Panc1 (cell line): ENCODE results near the gene FRMD8. TPM values are rescaled to one million over a fixed set of nuclear protein-coding genes. Genes with fewer than 3 reads are reported as not detected.

Source experiments
- ATAC-seq: fragments of 200-7000 bp; cut with Tn5 transposase; 2 replicates; pipeline ENCODE4 v1.9.1; 2020; ENCODE audit warnings: mild to moderate bottlenecking, moderate library complexity
- BruUV-seq: library from RNA; stranded (reverse); fragments of 400-500 nt; replicated peaks from 2 replicates; lab custom pipeline; 2021; lab: Mats Ljungman, UMichigan
- CTCF ChIA-PET: fragments of 300-600 bp; sonication (Branson Sonifier 250); formaldehyde crosslinking; loops from one replicate; lab custom pipeline; 2022; ENCODE audit warnings: antibody characterized with exemption; lab: Charles Lee
- POLR2A ChIA-PET: fragments of 300-600 bp; sonication (Branson Sonifier 250); formaldehyde crosslinking; loops from one replicate; lab custom pipeline; 2022; ENCODE audit warnings: antibody characterized with exemption; lab: Charles Lee
- DNase-seq: peaks from one replicate; pipeline ENCODE4 v3.0.0-alpha.2; 2010; ENCODE audit warnings: low read depth, low spot score
- H3K27ac ChIP-seq: 2 replicates; pipeline ENCODE4 v1.5.1; 2011; ENCODE audit warnings: mild to moderate bottlenecking, low read length, inconsistent platforms
- H3K27me3 ChIP-seq: fragments of 200-500 bp; sonication (Bioruptor generic); 2 replicates; pipeline ENCODE4 v1.6.0; 2014; ENCODE audit warnings: low read length, inconsistent platforms; ENCODE audit not compliant: control insufficient read depth, insufficient read depth
- H3K36me3 ChIP-seq: fragments of 200-500 bp; sonication (Bioruptor generic); 2 replicates; pipeline ENCODE4 v1.5.1; 2014; ENCODE audit warnings: inconsistent platforms, mild to moderate bottlenecking, low read length, moderate library complexity; ENCODE audit not compliant: control insufficient read depth, insufficient read depth
- H3K4me1 ChIP-seq: 2 replicates; pipeline ENCODE4 v1.5.1; 2011; ENCODE audit warnings: inconsistent platforms, mild to moderate bottlenecking, low read length, moderate library complexity; ENCODE audit not compliant: control insufficient read depth, insufficient read depth
- H3K4me3 ChIP-seq, 2 experiments: 2 replicates each; pipeline ENCODE4 v1.5.1; 2011 to 2012; ENCODE audit warnings: low read depth in 2 of 2, low read length in 2 of 2, mild to moderate bottlenecking in 2 of 2, inconsistent platforms in 1 of 2, moderate library complexity in 1 of 2
- H3K9me3 ChIP-seq: fragments of 200-500 bp; sonication (Bioruptor generic); 2 replicates; pipeline ENCODE4 v1.5.1; 2014; ENCODE audit warnings: low read depth, mild to moderate bottlenecking, inconsistent platforms, low read length, moderate library complexity; ENCODE audit not compliant: control insufficient read depth, insufficient read depth
- POLR2AphosphoS5 ChIP-seq: IDR thresholded peaks from 2 replicates; pipeline ENCODE4 v1.6.1; 2012; ENCODE audit warnings: mild to moderate bottlenecking, low read depth, low read length, moderate library complexity
- SIN3A ChIP-seq: IDR thresholded peaks from 2 replicates; pipeline ENCODE4 v1.6.1; 2012; ENCODE audit warnings: low read depth, mild to moderate bottlenecking, low read length, moderate library complexity, borderline replicate concordance; ENCODE audit not compliant: insufficient read depth
- TCF7L2 ChIP-seq: IDR thresholded peaks from 2 replicates; pipeline ENCODE4 v1.6.1; 2011; ENCODE audit warnings: mild to moderate bottlenecking, low read depth, low read length, inconsistent platforms
- in situ Hi-C: cut with HindIII; loops from 2 replicates; pipeline ENCODE4 v1.10.0; 2016; ENCODE audit warnings: low sequenced_read_pairs, low pct_unique_long_range_greater_than_20kb
- intact Hi-C: fragments of 100-400 bp; cut with micrococcal nuclease; formaldehyde crosslinking; loops from one replicate; pipeline ENCODE4 v1.10.0; 2022; ENCODE audit not compliant: unreplicated experiment
- total RNA-seq: library from RNA; stranded (reverse); gene quantifications from one replicate; pipeline ENCODE4 v1.2.1, GENCODE V29; 2021; ENCODE audit not compliant: unreplicated experiment
- TF ChIP-seq, protein P1 (sequence below), 2 experiments: IDR thresholded peaks; 2 replicates each; pipeline ENCODE4 v1.6.1; 2011 to 2012; ENCODE audit warnings: low read depth in 2 of 2, control low read depth in 1 of 2, low read length in 1 of 2, mild to moderate bottlenecking in 1 of 2, moderate library complexity in 1 of 2; ENCODE audit not compliant: insufficient read depth in 1 of 2
- TF ChIP-seq, protein P2 (sequence below): fragments of 450-650 bp; IDR thresholded peaks from 2 replicates; pipeline ENCODE4 v1.5.1; 2017; ENCODE audit warnings: mild to moderate bottlenecking

FRMD8 gene
- total RNA-seq, 1 experiment from 2014 or later, result 85.8 TPM

DNA sequence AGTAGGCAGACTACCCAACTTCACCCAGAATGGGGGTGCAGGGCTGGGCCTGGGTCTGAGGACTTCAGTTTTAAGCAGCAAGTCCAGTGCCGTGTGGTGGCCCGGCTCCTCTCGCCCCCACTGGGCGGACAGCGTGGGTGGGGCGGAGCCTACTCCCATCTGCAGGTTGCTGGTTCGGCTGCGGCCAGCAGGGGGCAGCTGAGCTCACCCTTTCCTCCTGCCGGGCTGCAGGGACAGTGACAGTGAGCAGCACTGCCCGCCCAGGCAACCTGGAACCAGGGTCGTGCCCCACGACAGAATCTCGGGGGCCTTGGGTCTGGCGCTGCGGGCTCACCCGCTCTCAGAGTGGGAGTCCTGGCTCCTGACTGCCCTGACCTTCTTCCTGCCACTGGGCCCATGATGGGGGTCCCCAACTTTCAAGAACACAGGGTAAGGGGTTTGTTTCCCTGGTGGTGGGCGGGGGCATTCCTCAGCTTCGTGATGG, 29.9 kb downstream of the FRMD8 start:
- no peaks in the 10 kb centered on the region for H3K36me3 ChIP-seq

DNA sequence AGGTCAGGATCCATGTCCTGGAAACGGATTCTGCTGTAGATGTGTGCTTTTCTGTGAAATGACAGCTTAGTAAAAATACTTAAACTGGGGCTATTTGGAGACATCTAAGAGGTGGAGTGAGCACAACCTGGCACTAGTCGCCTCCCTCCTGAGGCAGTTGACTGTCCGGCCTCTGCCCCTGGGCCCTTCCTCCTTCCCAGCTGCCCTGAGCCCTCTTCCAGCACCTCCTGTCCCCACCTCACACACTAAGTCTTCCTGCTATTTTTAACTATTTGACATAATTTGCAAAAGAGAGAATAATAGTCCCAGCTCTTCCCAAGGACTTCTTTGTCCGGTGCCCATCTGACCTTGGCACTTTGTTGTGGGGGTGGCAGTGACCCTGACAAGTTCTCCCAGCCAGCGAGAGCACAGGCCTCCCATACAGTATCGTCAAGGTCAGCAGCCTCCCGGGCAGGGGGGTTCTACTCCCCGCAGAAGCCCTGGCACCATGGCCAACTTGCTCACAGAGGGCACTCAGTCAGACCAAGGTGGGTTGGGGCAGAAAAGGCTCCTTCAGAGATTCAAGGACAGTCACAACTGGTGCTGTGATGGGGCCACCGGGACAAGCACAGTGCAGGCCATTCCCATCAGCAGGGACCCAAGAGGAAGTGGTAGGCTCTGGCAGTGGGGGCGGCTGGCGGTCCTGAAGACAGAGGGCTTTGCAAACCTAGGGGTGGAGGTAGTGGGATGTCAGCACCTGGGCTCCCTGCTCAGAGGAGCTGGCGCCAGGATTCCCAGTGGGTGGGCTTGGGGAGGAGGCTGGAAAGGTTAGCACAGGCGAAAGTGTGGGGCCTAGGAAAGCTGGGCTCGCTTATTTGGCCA, 30.6 kb downstream of the FRMD8 start:
- Histone ChIP-seq H3K27me3 (no peaks in the 10 kb centered on the region), H3K27ac (peak overlapping the region; percentile 100), H3K36me3 (no peaks in the 10 kb centered on the region), H3K4me1 (peaks cover 71% of the 10 kb centered on the region), H3K9me3 (no peaks in the 10 kb centered on the region), H3K4me3 (peak overlapping the region; percentile 18 to 39)
- DNase-seq (no peak), ATAC-seq (no peak)
- in situ Hi-C loops (no loop called here), intact Hi-C loops (loop anchor here (5.0 kb wide), 1 partner anchor 95 kb away; no protein-coding TSS in a partner anchor)
- TF ChIP-seq SIN3A (no peak), TCF7L2 (no peak), POLR2AphosphoS5 (no peak)
- TF ChIP-seq, protein P1, sequence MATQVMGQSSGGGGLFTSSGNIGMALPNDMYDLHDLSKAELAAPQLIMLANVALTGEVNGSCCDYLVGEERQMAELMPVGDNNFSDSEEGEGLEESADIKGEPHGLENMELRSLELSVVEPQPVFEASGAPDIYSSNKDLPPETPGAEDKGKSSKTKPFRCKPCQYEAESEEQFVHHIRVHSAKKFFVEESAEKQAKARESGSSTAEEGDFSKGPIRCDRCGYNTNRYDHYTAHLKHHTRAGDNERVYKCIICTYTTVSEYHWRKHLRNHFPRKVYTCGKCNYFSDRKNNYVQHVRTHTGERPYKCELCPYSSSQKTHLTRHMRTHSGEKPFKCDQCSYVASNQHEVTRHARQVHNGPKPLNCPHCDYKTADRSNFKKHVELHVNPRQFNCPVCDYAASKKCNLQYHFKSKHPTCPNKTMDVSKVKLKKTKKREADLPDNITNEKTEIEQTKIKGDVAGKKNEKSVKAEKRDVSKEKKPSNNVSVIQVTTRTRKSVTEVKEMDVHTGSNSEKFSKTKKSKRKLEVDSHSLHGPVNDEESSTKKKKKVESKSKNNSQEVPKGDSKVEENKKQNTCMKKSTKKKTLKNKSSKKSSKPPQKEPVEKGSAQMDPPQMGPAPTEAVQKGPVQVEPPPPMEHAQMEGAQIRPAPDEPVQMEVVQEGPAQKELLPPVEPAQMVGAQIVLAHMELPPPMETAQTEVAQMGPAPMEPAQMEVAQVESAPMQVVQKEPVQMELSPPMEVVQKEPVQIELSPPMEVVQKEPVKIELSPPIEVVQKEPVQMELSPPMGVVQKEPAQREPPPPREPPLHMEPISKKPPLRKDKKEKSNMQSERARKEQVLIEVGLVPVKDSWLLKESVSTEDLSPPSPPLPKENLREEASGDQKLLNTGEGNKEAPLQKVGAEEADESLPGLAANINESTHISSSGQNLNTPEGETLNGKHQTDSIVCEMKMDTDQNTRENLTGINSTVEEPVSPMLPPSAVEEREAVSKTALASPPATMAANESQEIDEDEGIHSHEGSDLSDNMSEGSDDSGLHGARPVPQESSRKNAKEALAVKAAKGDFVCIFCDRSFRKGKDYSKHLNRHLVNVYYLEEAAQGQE (IDR thresholded peaks at IDR 0.05; ENCODE audit: insufficient read depth in 1 of 2, low read depth in 2 of 2, low read length in 1 of 2), result no peak
- TF ChIP-seq, protein P2, sequence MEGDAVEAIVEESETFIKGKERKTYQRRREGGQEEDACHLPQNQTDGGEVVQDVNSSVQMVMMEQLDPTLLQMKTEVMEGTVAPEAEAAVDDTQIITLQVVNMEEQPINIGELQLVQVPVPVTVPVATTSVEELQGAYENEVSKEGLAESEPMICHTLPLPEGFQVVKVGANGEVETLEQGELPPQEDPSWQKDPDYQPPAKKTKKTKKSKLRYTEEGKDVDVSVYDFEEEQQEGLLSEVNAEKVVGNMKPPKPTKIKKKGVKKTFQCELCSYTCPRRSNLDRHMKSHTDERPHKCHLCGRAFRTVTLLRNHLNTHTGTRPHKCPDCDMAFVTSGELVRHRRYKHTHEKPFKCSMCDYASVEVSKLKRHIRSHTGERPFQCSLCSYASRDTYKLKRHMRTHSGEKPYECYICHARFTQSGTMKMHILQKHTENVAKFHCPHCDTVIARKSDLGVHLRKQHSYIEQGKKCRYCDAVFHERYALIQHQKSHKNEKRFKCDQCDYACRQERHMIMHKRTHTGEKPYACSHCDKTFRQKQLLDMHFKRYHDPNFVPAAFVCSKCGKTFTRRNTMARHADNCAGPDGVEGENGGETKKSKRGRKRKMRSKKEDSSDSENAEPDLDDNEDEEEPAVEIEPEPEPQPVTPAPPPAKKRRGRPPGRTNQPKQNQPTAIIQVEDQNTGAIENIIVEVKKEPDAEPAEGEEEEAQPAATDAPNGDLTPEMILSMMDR, result no peak
- CTCF ChIA-PET, result interaction anchor here (0.6 to 1.5 kb wide), 7 partner anchors 20 to 156 kb away, joined by 3 to 5 read pairs (median 4); partner anchors contain the start of gene FAM89B
- POLR2A ChIA-PET, result interaction anchor here (0.6 to 2.6 kb wide), 9 partner anchors 10 to 91 kb away, joined by 3 to 19 read pairs (median 4); partner anchors contain the start of gene MALAT1
- BruUV-seq, result no TSS peak

More for the DNA sequence above, 29.9 kb downstream of the FRMD8 start:
- ATAC-seq, result peak; percentile 68
- Histone ChIP-seq H3K27ac (peak overlapping the region; percentile 100), H3K4me1 (peaks cover 66% of the 10 kb centered on the region), H3K4me3 (peak overlapping the region; percentile 18 to 39), H3K27me3 (no peaks in the 10 kb centered on the region), H3K9me3 (no peaks in the 10 kb centered on the region)
- ChIA-PET POLR2A (interaction anchor here (0.6 to 2.6 kb wide), 7 partner anchors 11 to 92 kb away, joined by 4 to 19 read pairs (median 4); partner anchors contain the start of gene MALAT1), CTCF (interaction anchor here (0.6 to 1.5 kb wide), 9 partner anchors 21 to 243 kb away, joined by 3 to 8 read pairs (median 4); partner anchors contain the start of gene FAM89B)
- intact Hi-C loops, result loop anchor here (5.0 kb wide), 1 partner anchor 96 kb away; no protein-coding TSS in a partner anchor
- in situ Hi-C loops, result no loop called here
- DNase-seq, result no peak
- BruUV-seq, result no TSS peak
- TF ChIP-seq, protein P1 (IDR thresholded peaks at IDR 0.05; ENCODE audit: insufficient read depth in 1 of 2, low read depth in 2 of 2, low read length in 1 of 2), result peak in 1 of 2 experiments; percentile 72; a peak in 1 of 4 replicates
- TF ChIP-seq POLR2AphosphoS5, result peak; percentile 83
- no peak for TF ChIP-seq TCF7L2
- TF ChIP-seq, protein P2, result peak; percentile 99
- peak; percentile 53; the same call in 1 of the 2 replicates for TF ChIP-seq SIN3A
